Measurements from ENCODE around the gene CSRP1.

GRCh38 chr1:201537028-201537427, 30.1 kb upstream of the CSRP1 start:
- TF ChIP-seq CTCF (IDR thresholded peaks at IDR 0.05; ENCODE audit: insufficient read depth, low read depth, low read length) (no peak), EZH2 (IDR thresholded peaks at IDR 0.05; ENCODE audit: insufficient read depth, low read length) (no peak)

Measured in astrocyte (in vitro differentiated cells and primary cell).